VCaP (cell line): ENCODE measurements around the gene NUP133.
A peak's percentile ranks its signal among the peaks of the same experiment; 100 is the strongest.

Experiments used
- H3K27ac ChIP-seq: fragments of 450-650 bp; 2 replicates; pipeline ENCODE4 v1.5.1; 2017
- CTCF ChIP-seq: fragments of 450-650 bp; conservative IDR thresholded peaks from 2 replicates; pipeline ENCODE4 v1.5.1; 2017; ENCODE audit warnings: mild to moderate bottlenecking, moderate library complexity

Gene NUP133

GRCh38 chr1:229461032-229461668 lies 47.0 kb downstream of the NUP133 start:
- TF ChIP-seq CTCF = no peak
- no peak overlapping the region for H3K27ac ChIP-seq

- no peak overlapping the region for H3K27ac ChIP-seq
- no peak for TF ChIP-seq CTCF
These were observed 48.3 kb downstream of the NUP133 start for GRCh38 chr1:229459815-229460214.

GRCh38 chr1:229457436-229457835 lies 50.7 kb downstream of the NUP133 start:
- no peak for TF ChIP-seq CTCF
- no peak overlapping the region for H3K27ac ChIP-seq

- no peak overlapping the region for H3K27ac ChIP-seq
- no peak for TF ChIP-seq CTCF
These were observed 52.1 kb downstream of the NUP133 start for GRCh38 chr1:229456016-229456415.

- no peak overlapping the region for H3K27ac ChIP-seq
- TF ChIP-seq CTCF = no peak
These were observed 54.1 kb downstream of the NUP133 start for GRCh38 chr1:229454056-229454455.

- no peak overlapping the region for H3K27ac ChIP-seq
- peak; percentile 95 for TF ChIP-seq CTCF
These were observed 55.0 kb downstream of the NUP133 start for GRCh38 chr1:229452956-229453801.

GRCh38 chr1:229448845-229449244 lies 59.3 kb downstream of the NUP133 start:
- no peak overlapping the region for H3K27ac ChIP-seq
- no peak for TF ChIP-seq CTCF
